NB4 (cell line): ENCODE data around the gene IL18.
A peak's percentile ranks its signal among the peaks of the same experiment; 100 is the strongest.
"Not testable (repeated sequence)": the region's sequence is repeated elsewhere in the genome, so short reads cannot be mapped to it uniquely, and the experiment has no call there.

Experiments
- DNase-seq: peaks from one replicate; pipeline ENCODE4 v3.0.0; 2010; ENCODE audit warnings: low read depth
- H3K4me3 ChIP-seq: one replicate; pipeline ENCODE4 v1.5.1; 2011; ENCODE audit warnings: mild to moderate bottlenecking, low read depth, low read length, moderate library complexity
- CTCF ChIP-seq: IDR thresholded peaks from one replicate; pipeline ENCODE4 v1.5.1; 2012; ENCODE audit warnings: low read depth, low read length
- MAX ChIP-seq: IDR thresholded peaks from 2 replicates; pipeline ENCODE4 v1.6.1; 2011; ENCODE audit warnings: low read depth, low read length
- MYC ChIP-seq: IDR thresholded peaks from 2 replicates; pipeline ENCODE4 v1.6.1; 2011; ENCODE audit warnings: low read depth, low read length
- POLR2A ChIP-seq: IDR thresholded peaks from 2 replicates; pipeline ENCODE4 v1.6.1; 2011; ENCODE audit warnings: mild to moderate bottlenecking; ENCODE audit not compliant: insufficient read length; ENCODE audit errors: extremely low read depth

IL18 gene

DNA sequence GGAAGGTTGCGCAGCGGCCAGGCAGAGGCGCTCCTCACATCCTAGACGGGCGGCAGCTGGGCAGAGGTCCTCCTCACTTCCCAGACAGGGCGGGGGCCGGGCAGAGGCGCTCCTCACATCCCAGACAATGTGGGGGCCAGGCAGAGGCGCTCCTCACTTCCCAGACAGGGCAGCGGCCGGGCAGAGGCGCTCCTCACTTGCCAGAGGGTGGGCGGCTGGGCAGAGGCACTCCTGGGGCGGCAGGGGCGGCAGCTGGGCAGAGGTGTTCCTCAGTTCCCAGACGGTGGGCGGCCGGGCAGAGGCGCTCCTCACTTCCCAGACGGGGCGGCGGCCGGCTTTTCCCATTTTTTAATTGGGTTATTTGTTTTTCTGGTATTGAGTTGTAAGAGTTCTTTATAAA lies 42.2 kb upstream of the IL18 start:
- no peak for DNase-seq
- H3K4me3 ChIP-seq: no peak overlapping the region
- TF ChIP-seq POLR2A (no peak), MYC (no peak), CTCF (no peak), MAX (no peak)

- DNase-seq: peak; percentile 22
- TF ChIP-seq MAX: no peak
- no peak for TF ChIP-seq CTCF
- TF ChIP-seq POLR2A: no peak
- no peak for TF ChIP-seq MYC
These were observed 36.4 kb upstream of the IL18 start for GRCh38 chr11:112200252-112200651.

GRCh38 chr11:112199101-112199500 lies 35.2 kb upstream of the IL18 start:
- not testable (repeated sequence) for H3K4me3 ChIP-seq, DNase-seq

More at GRCh38 chr11:112200252-112200651, 36.4 kb upstream of the IL18 start:
- H3K4me3 ChIP-seq: no peak overlapping the region

- TF ChIP-seq MYC: no peak
- no peak for TF ChIP-seq POLR2A
- TF ChIP-seq CTCF: no peak
- no peak for TF ChIP-seq MAX
- DNase-seq: no peak
- no peak overlapping the region for H3K4me3 ChIP-seq
These were observed 32.7 kb upstream of the IL18 start for GRCh38 chr11:112196519-112197087.

DNA sequence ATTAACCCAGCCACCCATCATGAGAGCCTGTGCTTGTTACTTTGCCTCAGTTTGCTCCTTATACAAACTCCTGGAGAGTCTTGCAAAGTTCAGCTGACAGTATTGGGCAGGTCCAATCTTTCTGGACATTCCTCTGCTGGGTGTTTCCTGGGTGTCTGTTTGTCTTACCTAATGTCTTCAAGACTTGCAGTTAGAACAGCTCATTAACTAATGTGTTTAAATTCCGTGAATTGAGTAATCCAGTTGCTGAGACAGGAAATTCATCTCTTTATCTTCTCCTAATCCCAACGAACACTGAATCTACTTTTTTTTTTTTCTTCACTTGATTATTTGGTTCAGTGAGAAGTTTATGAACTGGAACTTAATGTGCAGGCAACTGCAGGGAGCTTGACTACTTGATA lies 32.1 kb upstream of the IL18 start:
- no peak overlapping the region for H3K4me3 ChIP-seq
- TF ChIP-seq POLR2A: no peak
- no peak for TF ChIP-seq CTCF
- no peak for TF ChIP-seq MYC
- TF ChIP-seq MAX: no peak
- DNase-seq: peak; percentile 23

DNA sequence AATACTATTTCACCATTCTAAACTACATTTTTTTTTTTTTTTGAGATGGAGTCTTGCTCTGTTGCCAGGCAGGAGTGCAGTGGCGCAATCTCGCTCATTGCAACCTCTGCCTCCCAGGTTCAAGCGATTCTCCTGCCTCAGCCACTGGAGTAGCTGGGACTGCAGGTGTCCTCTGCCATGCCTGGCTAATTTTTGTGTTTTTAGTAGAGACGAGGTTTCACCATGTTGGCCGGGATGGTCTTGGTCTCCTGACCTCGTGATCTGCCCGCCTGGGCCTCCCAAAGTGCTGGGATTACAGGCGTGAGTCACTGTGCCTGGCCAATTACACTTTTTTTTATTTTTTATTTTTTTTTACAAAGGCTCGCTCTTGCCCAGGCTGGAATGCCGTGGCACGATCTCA lies 31.2 kb upstream of the IL18 start:
- DNase-seq, H3K4me3 ChIP-seq: not testable (repeated sequence)

DNA sequence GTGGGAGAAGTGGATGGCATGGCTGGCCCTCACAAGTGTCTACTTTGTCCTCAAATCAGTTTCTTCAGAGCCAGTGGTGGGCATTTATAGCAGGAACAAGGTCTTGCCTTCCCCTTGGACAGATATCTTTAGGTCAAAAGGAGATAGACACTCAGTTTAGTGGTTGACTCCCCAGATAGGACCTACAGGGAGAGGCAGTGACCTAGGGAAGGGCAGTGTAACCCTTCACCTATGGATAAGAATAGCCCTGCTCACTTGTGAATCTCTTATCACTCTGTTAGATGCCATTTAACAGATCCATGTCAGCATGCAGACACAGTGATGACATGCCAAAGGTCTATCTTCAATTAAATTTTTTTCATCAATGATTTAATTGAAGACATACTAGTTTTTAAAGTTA lies 22.4 kb upstream of the IL18 start:
- no peak for DNase-seq
- H3K4me3 ChIP-seq: no peak overlapping the region
- TF ChIP-seq POLR2A (no peak), MYC (no peak), MAX (no peak), CTCF (no peak)
